K562 (cell line): ENCODE results near the gene GPR107. TPM values are rescaled to one million over a fixed set of nuclear protein-coding genes. Genes with fewer than 3 reads are reported as not detected.

Experiments
- BHLHE40 ChIP-seq: IDR thresholded peaks from 2 replicates; pipeline ENCODE4 v1.6.1; 2011; ENCODE audit warnings: low read length, improper control_type of control experiment
- CBFB ChIP-seq: sonication (generic); formaldehyde crosslinking; IDR thresholded peaks from 2 replicates; pipeline ENCODE4 v1.4.0; 2020; ENCODE audit warnings: mild to moderate bottlenecking, missing genetic modification reagents
- CC2D1A ChIP-seq: fragments of 450-650 bp; IDR thresholded peaks from 2 replicates; pipeline ENCODE4 v1.6.1; 2017; ENCODE audit warnings: mild to moderate bottlenecking
- CCNT2 ChIP-seq: IDR thresholded peaks from 2 replicates; pipeline ENCODE4 v1.6.1; 2011; ENCODE audit warnings: borderline replicate concordance, low read depth, mild to moderate bottlenecking, moderate library complexity, mixed read lengths, low read length; ENCODE audit not compliant: insufficient read length; ENCODE audit errors: extremely low read depth
- EP300 ChIP-seq: IDR thresholded peaks from 2 replicates; pipeline ENCODE4 v1.6.1; 2012; ENCODE audit warnings: low read length, improper control_type of control experiment
- GATAD2B ChIP-seq: fragments of 450-650 bp; IDR thresholded peaks from 2 replicates; pipeline ENCODE4 v1.6.1; 2017; ENCODE audit warnings: mild to moderate bottlenecking, borderline replicate concordance
- HDAC8 ChIP-seq: fragments of 450-650 bp; IDR thresholded peaks from 2 replicates; pipeline ENCODE4 v1.6.1; 2016; ENCODE audit warnings: mild to moderate bottlenecking, missing genetic modification characterization, moderate library complexity, missing compliant biosample characterization
- HEY1 ChIP-seq: fragments of 250-450 bp; sonication (Bioruptor Pico); IDR thresholded peaks from 2 replicates; pipeline ENCODE4 v1.5.0; 2020; ENCODE audit warnings: mild to moderate bottlenecking, moderate library complexity, borderline replicate concordance
- HNRNPK ChIP-seq: fragments of 200-400 bp; formaldehyde crosslinking; IDR thresholded peaks from one replicate; pipeline ENCODE4 v1.6.1; 2018; ENCODE audit warnings: mild to moderate bottlenecking, low read depth, low read length; ENCODE audit not compliant: poor library complexity, severe bottlenecking
- MEF2D ChIP-seq: conservative IDR thresholded peaks from 2 replicates; pipeline ENCODE4 v1.6.1; 2016; ENCODE audit warnings: low read depth, missing genetic modification characterization, missing compliant biosample characterization
- NFRKB ChIP-seq: fragments of 450-650 bp; IDR thresholded peaks from 2 replicates; pipeline ENCODE4 v1.6.1; 2016; ENCODE audit warnings: low read depth
- NFYB ChIP-seq: IDR thresholded peaks from 2 replicates; pipeline ENCODE4 v1.6.1; 2011; ENCODE audit warnings: mild to moderate bottlenecking, moderate library complexity; ENCODE audit not compliant: insufficient read length; ENCODE audit errors: extremely low read depth
- PHF21A ChIP-seq: fragments of 450-650 bp; IDR thresholded peaks from 2 replicates; pipeline ENCODE4 v1.6.1; 2017; ENCODE audit warnings: low read depth, borderline replicate concordance
- SMAD1 ChIP-seq: fragments of 150-350 bp; IDR thresholded peaks from 2 replicates; pipeline ENCODE4 v1.6.1; 2014; ENCODE audit warnings: low read length, low read depth; ENCODE audit not compliant: partially characterized antibody
- ZNF133 ChIP-seq: fragments of 250-450 bp; sonication (Bioruptor Pico); IDR thresholded peaks from 2 replicates; pipeline ENCODE4 v1.4.0; 2020; ENCODE audit warnings: mild to moderate bottlenecking
- ZNF134 ChIP-seq: fragments of 250-450 bp; sonication (Bioruptor Pico); conservative IDR thresholded peaks from 2 replicates; pipeline ENCODE4 v1.4.0; 2020
- ZNF184 ChIP-seq: sonication (generic); formaldehyde crosslinking; IDR thresholded peaks from 2 replicates; pipeline ENCODE4 v1.5.0; 2020; ENCODE audit warnings: missing genetic modification reagents
- ZNF217 ChIP-seq: sonication (generic); formaldehyde crosslinking; IDR thresholded peaks from 2 replicates; pipeline ENCODE4 v1.8.0; 2022; ENCODE audit warnings: mild to moderate bottlenecking, missing genetic modification reagents
- ZNF318 ChIP-seq, 2 experiments: fragments of 450-650 bp; IDR thresholded peaks; 2 replicates each; pipeline ENCODE4 v1.6.1; 2016; ENCODE audit warnings: mild to moderate bottlenecking in 2 of 2, borderline replicate concordance in 1 of 2, low read depth in 1 of 2, moderate library complexity in 1 of 2
- ZNF551 ChIP-seq: fragments of 250-450 bp; sonication (Bioruptor Pico); IDR thresholded peaks from 2 replicates; pipeline ENCODE4 v1.5.0; 2021; ENCODE audit warnings: mild to moderate bottlenecking, moderate library complexity
- ZNF780A ChIP-seq: fragments of 250-450 bp; sonication (Bioruptor Pico); IDR thresholded peaks from 2 replicates; pipeline ENCODE4 v1.5.0; 2021; ENCODE audit warnings: mild to moderate bottlenecking
- polyA plus RNA-seq, 8 experiments: library from polyadenylated mRNA; depleted of rRNA in 4 of 8; stranded (reverse) in 5 of 8; unstranded in 3 of 8; fragments of >200 nt; fragmentation: Nextera tagmentation in 2 of 8; fragmentation: Illumina TruSeq in 1 of 8; extraction: Ambion mirVana in 2 of 8; extraction: Trizol in 1 of 8; gene quantifications; 2 replicates each; pipeline versions ENCODE4 v1.2.1 to v1.2.3, GENCODE V29; 2011 to 2014; ENCODE audit warnings: inconsistent platforms in 1 of 8, missing spikeins in 1 of 8
- total RNA-seq, 7 experiments: library from RNA; depleted of rRNA in 6 of 7; stranded (reverse); fragments of >200 nt in 6 of 7; fragmentation: Illumina TruSeq in 2 of 7; extraction: Trizol in 2 of 7; gene quantifications; 2 replicates each; pipeline versions ENCODE4 v1.2.1 to v1.2.3, GENCODE V29; 2011 to 2021; ENCODE audit warnings: low replicate concordance in 1 of 7

GPR107 gene
- total and polyA plus RNA-seq, 9 of the 15 experiments (the other 6 are each of a cell fraction or from before 2014, with no cell fraction given) = 3.2 to 34.6 (median 14.4) TPM

- TF ChIP-seq ZNF318 (IDR thresholded peaks at IDR 0.05; ENCODE audit: borderline replicate concordance in 1 of 2, low read depth in 1 of 2) (no peak), ZNF780A (CRISPR knock-in tag) (no peak), ZNF217 (CRISPR knock-in tag) (no peak), HNRNPK (no peak), ZNF551 (CRISPR knock-in tag) (no peak), NFYB (no peak), ZNF184 (CRISPR knock-in tag) (no peak), CC2D1A (no peak), CBFB (CRISPR knock-in tag) (no peak), MEF2D (tag) (no peak), CCNT2 (peak; percentile 41), GATAD2B (no peak), ZNF133 (CRISPR knock-in tag) (no peak), SMAD1 (no peak), NFRKB (no peak), HDAC8 (no peak), ZNF134 (0 out of 2 replicates have a peak, but pooled peaks have one; percentile 12), BHLHE40 (peak; percentile 99), PHF21A (0 out of 2 replicates have a peak, but pooled peaks have one; percentile 29), EP300 (no peak), HEY1 (CRISPR knock-in tag) (no peak)
These were observed 9.8 kb upstream of the GPR107 start (continued) for GRCh38 chr9:130043654-130044623.
